Measurements from ENCODE around the gene SQOR. TPM values are rescaled to one million over a fixed set of nuclear protein-coding genes. Genes with fewer than 3 reads are reported as not detected.

Gene SQOR
- total RNA-seq, 1 donor from 2014 or later = 98.4 TPM

GRCh38 chr15:45657254-45657653 is 22.4 kb downstream of the SQOR start:
- intact Hi-C loops (cut with micrococcal nuclease) = no loop called here

- intact Hi-C loops (cut with micrococcal nuclease) = no loop called here
These were observed 23.1 kb downstream of the SQOR start for GRCh38 chr15:45657764-45658545.

- intact Hi-C loops (cut with micrococcal nuclease) = no loop called here
These were observed 25.6 kb downstream of the SQOR start for GRCh38 chr15:45660231-45660979.

GRCh38 chr15:45662375-45662774 is 27.5 kb downstream of the SQOR start:
- intact Hi-C loops (cut with micrococcal nuclease) = no loop called here

- intact Hi-C loops (cut with micrococcal nuclease) = no loop called here
These were observed 29.6 kb downstream of the SQOR start for GRCh38 chr15:45664451-45664850.

- intact Hi-C loops (cut with micrococcal nuclease) = no loop called here
These were observed 30.4 kb downstream of the SQOR start for GRCh38 chr15:45665261-45665660.

- intact Hi-C loops (cut with micrococcal nuclease) = no loop called here
These were observed 31.5 kb downstream of the SQOR start for GRCh38 chr15:45666119-45666875.

GRCh38 chr15:45667002-45667401 is 32.2 kb downstream of the SQOR start:
- intact Hi-C loops (cut with micrococcal nuclease) = no loop called here

- intact Hi-C loops (cut with micrococcal nuclease) = no loop called here
These were observed 33.6 kb downstream of the SQOR start for GRCh38 chr15:45668386-45668785.

- intact Hi-C loops (cut with micrococcal nuclease) = no loop called here
These were observed 34.6 kb downstream of the SQOR start for GRCh38 chr15:45669422-45669821.

GRCh38 chr15:45670091-45670490 is 35.3 kb downstream of the SQOR start:
- intact Hi-C loops (cut with micrococcal nuclease) = no loop called here

GRCh38 chr15:45670511-45670910 is 35.7 kb downstream of the SQOR start:
- intact Hi-C loops (cut with micrococcal nuclease) = no loop called here

- intact Hi-C loops (cut with micrococcal nuclease) = no loop called here
These were observed 39.8 kb downstream of the SQOR start for GRCh38 chr15:45674677-45675076.

GRCh38 chr15:45677797-45678196 is 43.0 kb downstream of the SQOR start:
- intact Hi-C loops (cut with micrococcal nuclease) = no loop called here

- intact Hi-C loops (cut with micrococcal nuclease) = no loop called here
These were observed 43.8 kb downstream of the SQOR start for GRCh38 chr15:45678459-45679178.

GRCh38 chr15:45684533-45684932 is 49.7 kb downstream of the SQOR start:
- intact Hi-C loops (cut with micrococcal nuclease) = no loop called here

- intact Hi-C loops (cut with micrococcal nuclease) = no loop called here
These were observed 54.8 kb downstream of the SQOR start for GRCh38 chr15:45689616-45690015.

- intact Hi-C loops (cut with micrococcal nuclease) = no loop called here
These were observed 55.9 kb downstream of the SQOR start for GRCh38 chr15:45690581-45691260.

GRCh38 chr15:45701108-45701507 is 66.3 kb downstream of the SQOR start:
- intact Hi-C loops (cut with micrococcal nuclease) = no loop called here

- intact Hi-C loops (cut with micrococcal nuclease) = no loop called here
These were observed 67.2 kb downstream of the SQOR start for GRCh38 chr15:45702041-45702440.
